Limb (tissue), 2 donors: ENCODE results near the gene USHBP1.
A peak's percentile ranks its signal among the peaks of the same experiment; 100 is the strongest.
"Not testable (repeated sequence)": the region's sequence is repeated elsewhere in the genome, so short reads cannot be mapped to it uniquely, and the experiment has no call there.

ENCODE experiments used
- DNase-seq, 2 donors: peaks; one replicate each; pipeline ENCODE4 v3.0.0-alpha.2; 2016; ENCODE audit errors: extremely low spot score in 2 of 2

Gene USHBP1

GRCh38 chr19:17296273-17296672 is 31.7 kb upstream of the USHBP1 start:
- DNase-seq = no peak

GRCh38 chr19:17295551-17295950 is 31.0 kb upstream of the USHBP1 start:
- not testable (repeated sequence) for DNase-seq

GRCh38 chr19:17294051-17294891 is 29.7 kb upstream of the USHBP1 start:
- peak in 1 of 2 donors; percentile 62 for DNase-seq

- DNase-seq = no peak
These were observed 29.1 kb upstream of the USHBP1 start for GRCh38 chr19:17293605-17294004.

GRCh38 chr19:17292301-17293074 is 27.9 kb upstream of the USHBP1 start:
- DNase-seq = peak; percentile 61 to 81

GRCh38 chr19:17289489-17289888 is 24.9 kb upstream of the USHBP1 start:
- DNase-seq = peak in 1 of 2 donors; percentile 73

GRCh38 chr19:17286752-17287151 is 22.2 kb upstream of the USHBP1 start:
- DNase-seq = no peak

- DNase-seq = no peak
These were observed 21.7 kb upstream of the USHBP1 start for GRCh38 chr19:17286263-17286662.

- no peak for DNase-seq
These were observed 21.0 kb upstream of the USHBP1 start for GRCh38 chr19:17285415-17286135.

- no peak for DNase-seq
These were observed 19.0 kb upstream of the USHBP1 start for GRCh38 chr19:17283504-17283996.

GRCh38 chr19:17282488-17283125 is 18.1 kb upstream of the USHBP1 start:
- DNase-seq = peak; percentile 83 to 86

- DNase-seq = peak in 1 of 2 donors; percentile 72
These were observed 17.1 kb upstream of the USHBP1 start, which contains the start of gene ANKLE1 for GRCh38 chr19:17281391-17282304. Gene ANKLE1, plus strand, starts transcription at chr19:17281901. Its CDS starts 20 bp downstream, at chr19:17281921.

GRCh38 chr19:17279436-17279835 is 14.9 kb upstream of the USHBP1 start:
- DNase-seq = no peak

GRCh38 chr19:17275441-17276175 is 11.1 kb upstream of the USHBP1 start:
- DNase-seq = no peak

GRCh38 chr19:17274892-17275291 is 10.3 kb upstream of the USHBP1 start:
- DNase-seq = not testable (repeated sequence)

GRCh38 chr19:17268754-17269153 is 4.2 kb upstream of the USHBP1 start:
- DNase-seq = no peak

GRCh38 chr19:17266975-17267788 is 2.6 kb upstream of the USHBP1 start, which contains the start of gene BABAM1:
Gene BABAM1, plus strand, starts transcription at chr19:17267443. Its CDS starts 1,364 bp downstream, at chr19:17268807.
- peak; percentile 97 to 99 for DNase-seq

- no peak for DNase-seq
These were observed 2.0 kb upstream of the USHBP1 start for GRCh38 chr19:17266589-17266974.
